ENCODE results near the gene RGPD3.
"Not testable (repeated sequence)": the region's sequence is repeated elsewhere in the genome, so short reads cannot be mapped to it uniquely, and the experiment has no call there.

Gene RGPD3

DNA sequence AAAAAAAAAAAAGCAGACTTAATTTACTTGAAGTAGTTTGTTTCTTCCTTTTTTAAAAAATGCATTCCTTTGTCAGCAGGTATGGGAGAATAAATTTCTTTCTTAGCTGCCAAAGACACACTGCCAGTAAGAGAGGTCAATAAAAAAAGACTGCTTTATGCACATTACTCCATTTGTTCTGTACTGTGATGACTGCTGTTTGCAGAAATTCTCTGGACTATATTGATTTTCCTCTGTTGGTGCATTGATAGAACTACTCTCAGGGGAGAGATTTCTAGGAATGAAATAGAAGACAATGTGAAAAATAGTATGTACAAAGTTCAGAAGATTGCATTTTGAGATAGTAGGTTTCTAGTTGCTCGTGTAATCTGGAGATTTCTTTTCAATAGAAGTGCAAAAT is 11.3 kb upstream of the RGPD3 start:
- not testable (repeated sequence) for DNase-seq

DNA sequence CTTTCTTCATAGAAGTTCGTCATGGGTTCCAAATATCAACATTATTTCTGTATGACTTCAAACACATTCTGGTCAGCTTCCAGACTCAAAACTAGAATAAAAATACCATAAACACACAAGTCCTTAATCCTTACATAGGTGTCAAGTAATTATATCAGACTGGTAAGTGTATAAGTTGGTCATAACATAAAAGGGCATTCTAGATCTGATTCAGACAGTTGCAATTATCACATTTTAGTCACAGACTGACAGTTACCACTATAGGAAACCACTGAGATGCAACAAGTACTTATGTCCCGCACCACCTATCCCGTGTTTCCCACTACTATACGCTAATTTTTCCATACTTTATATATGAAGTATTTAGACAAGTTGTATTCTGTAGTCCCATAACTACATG is 9.4 kb upstream of the RGPD3 start:
- DNase-seq: not testable (repeated sequence)

DNA sequence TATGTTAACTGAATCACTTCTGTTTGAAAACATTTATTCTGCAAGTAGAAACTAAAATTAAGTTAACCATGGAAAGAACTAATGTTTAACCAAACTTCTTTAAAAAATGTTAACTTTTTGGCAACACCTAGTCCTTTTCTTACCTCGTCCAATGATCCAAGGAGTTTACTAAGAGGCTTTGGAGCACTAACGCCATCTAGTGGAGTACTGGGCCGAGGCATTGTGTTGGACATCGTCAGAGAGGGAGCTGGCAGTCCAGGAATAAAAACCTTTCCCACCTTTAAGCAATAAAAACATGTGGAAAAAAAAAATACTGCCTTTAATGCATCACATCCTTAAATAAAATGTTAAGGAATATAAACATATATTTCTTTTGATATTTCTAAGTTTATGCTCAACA is 2.4 kb upstream of the RGPD3 start:
- DNase-seq: not testable (repeated sequence)

DNA sequence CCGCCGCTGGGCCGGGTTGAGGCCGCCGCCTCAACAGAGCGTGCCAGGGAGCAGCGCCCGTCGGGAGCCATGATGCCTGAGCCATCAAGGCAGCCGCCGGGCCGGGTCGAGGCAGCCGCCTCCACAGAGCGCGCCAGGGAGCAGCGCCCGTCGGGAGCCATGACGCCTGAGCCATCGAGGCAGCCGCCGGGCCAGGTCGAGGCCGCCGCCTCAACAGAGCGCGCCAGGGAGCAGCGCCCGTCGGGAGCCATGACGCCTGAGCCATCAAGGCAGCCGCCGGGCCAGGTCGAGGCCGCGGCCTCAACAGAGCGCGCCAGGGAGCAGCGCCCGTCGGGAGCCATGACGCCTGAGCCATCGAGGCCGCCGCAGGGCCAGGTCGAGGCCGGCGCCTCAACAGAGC is 697 bp downstream of the RGPD3 start:
- not testable (repeated sequence) for DNase-seq

DNA sequence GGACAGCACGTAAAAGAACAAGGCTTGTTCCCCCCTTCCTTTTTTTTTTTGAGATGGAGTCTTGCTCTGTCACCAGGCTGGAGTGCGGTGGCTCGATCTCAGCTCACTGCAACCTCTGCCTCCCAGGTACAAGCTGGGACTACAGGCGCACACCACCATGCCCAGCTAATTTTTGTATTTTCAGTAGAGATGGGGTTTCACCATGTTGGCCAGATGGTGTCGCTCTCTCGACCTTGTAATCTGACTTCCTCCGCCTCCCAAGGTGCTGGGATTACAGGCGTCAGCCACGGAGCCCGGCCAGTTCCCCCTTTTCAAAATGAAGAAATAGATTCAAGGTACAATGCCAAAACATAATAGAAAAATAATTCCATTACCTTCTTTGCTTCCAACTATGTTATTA is 6.3 kb downstream of the RGPD3 start:
- not testable (repeated sequence) for DNase-seq

DNA sequence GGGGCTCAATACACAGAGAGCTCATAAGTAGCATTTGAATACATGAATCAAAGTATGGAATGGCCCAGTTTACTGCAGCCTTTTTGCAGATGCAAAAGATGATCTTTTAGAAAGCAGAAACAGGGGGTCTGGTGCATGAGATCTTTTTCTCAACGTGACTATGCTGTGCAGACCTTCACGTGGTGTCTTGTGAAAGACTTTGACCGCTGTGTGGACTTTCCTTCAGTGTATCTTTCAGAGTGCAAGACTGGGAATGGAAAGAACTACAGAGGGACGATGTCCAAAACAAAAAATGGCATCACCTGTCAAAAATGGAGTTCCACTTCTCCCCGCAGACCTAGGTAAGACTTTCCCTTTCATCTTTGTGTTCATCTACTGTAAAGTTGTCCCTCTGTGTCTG is 77.5 kb downstream of the RGPD3 start:
- not testable (repeated sequence) for DNase-seq

DNA sequence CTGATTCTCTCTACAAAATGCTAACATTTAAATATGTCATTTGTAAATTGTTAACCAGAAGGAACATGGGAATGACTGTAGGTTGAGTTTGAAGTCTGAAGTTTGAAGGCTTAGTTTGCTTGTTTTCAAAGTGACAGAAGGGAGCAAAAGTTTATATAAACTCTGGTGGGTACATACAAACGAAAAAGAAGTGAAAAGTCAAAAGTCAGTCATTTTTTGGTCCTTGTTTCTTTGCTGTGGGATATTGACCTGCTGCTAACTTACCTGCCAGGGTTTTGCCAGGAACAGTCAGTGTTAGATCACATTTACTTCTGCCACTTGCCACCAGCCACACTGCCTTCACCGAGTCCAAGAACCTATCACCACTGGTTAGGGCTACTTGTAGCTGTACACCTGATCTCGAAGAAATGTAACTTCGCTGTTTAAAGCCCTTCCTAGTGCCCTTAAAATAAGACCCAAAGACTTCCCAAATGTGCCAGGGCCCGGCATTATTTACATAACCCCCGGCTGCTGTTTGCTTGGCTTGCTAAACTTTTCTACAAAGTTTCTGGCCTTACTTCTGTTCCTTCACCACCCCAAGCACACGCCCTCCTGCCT is 79.3 kb downstream of the RGPD3 start:
- not testable (repeated sequence) for DNase-seq

DNA sequence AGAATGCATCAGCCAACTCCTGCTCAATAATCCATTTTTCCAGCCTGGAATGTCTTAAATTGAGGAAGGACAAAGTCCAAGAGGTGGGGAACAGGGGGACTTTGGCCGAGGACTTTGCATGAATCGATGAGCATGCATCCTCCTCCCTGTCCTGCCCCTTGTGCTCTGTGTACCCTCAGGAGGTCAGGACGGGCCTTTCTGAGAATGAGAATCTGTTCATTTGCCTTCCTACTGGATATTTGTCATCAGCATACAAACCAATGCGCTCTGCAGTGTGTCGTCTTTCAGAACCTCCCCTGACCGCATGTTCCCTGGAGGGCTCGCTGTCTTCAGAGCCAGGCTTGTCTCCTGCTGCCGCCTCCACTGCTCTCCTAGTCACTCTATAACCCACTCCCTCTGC is 83.7 kb downstream of the RGPD3 start:
- DNase-seq: not testable (repeated sequence)

DNA sequence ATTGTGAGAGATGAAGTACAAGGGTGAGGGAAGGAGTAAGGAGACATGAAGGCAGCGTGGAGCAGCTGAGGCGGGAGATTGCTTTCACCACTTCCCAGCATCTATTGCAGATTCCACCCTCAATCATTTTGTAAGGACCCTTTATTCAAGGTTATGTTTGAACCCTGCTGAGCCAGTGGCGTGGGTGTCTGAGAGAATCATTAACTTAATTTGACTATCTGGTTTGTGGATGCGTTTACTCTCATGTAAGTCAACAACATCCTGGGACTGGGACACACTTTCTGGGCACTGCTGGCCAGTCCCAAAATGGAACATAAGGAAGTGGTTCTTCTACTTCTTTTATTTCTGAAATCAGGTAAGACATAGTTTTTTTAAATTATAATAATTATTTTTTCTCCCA is 86.3 kb downstream of the RGPD3 start:
- not testable (repeated sequence) for DNase-seq

DNA sequence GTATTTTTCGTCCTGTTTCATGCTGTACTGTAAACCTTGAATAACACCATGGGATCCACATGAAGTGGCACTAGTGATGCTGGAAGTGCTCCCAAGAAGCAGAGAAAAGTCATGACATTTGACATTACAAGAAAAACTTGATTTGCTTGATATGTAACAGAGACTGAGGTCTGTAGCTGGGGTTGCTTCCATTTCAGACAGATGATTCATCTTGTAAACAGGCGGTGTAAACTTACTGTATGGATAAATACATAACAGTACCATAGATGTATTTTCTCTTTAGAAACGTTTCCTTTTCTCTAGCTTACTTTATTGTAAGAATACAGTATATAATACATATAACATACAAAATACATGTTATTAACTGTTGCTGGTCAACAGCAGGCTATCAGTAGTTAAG is 88.6 kb downstream of the RGPD3 start:
- not testable (repeated sequence) for DNase-seq

DNA sequence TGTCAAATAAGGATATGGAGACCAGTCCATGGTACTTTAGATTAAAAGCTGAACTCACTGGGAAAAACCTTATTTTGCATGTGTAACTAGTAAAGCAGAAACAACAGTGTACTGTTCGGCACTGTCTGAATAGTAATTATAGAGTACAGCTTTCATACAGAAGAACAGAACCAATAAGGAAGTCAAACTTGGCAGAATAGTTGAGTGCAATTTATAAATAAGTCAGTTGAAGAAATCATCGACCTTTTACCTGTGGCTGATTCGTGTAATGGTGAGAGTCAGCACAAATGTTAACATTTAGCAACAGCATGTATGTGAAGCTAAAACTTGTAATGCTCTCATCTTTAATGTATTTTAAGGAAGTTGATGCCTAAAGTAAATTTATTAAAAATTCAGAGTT is 99.0 kb downstream of the RGPD3 start:
- not testable (repeated sequence) for DNase-seq

DNA sequence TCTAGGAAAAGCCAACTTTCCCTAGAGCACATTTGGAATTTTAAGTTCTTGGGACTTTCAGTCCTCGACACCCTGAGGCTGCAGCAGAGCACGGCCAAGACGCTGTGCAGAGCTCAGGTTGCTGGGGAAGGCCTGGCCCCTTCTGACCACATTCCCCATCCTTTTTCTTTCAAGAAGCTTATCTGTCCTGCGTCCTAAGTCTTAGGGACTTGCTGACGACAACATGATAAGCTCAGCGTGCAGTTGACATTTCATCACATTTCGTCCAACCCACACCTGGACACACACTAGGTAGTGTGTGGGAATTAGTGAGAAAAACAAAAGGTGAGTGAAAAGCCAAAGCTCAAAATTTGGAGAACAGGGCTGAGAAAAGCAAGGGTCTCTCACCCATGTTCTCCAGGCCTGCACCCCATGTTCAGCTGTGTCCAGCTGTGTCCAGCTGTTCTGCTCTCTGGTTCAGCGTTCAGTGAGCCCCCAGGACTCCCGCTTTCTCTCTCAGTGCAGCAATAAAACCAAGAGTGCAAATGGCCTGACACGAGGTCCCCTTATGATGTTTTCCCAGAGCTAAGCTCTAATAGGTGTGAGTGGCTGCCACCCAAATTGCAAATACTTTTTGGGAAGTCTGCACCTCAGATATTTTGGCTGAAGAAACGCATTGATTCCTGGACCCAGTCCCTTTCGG is 101.9 kb downstream of the RGPD3 start:
- no peak for DNase-seq

DNA sequence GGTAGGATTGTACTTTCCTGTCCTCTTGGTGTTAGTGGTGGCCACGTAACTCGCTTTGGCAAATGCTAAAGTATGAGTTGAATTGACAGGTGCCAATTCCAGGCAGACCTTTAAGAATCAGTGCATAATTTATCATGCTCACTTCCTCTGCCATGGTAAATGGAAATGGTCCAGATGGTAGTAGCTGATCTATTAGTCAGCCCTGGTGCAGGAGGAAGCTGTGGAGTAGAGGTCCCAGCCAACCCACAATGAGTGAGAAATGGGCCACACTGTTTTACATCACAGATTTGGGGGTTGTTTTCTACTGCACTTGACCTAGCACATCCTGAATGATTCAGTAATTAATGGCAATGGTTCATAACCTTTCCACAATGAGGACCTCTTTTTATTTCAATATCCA is 104.4 kb downstream of the RGPD3 start:
- DNase-seq: no peak

DNA sequence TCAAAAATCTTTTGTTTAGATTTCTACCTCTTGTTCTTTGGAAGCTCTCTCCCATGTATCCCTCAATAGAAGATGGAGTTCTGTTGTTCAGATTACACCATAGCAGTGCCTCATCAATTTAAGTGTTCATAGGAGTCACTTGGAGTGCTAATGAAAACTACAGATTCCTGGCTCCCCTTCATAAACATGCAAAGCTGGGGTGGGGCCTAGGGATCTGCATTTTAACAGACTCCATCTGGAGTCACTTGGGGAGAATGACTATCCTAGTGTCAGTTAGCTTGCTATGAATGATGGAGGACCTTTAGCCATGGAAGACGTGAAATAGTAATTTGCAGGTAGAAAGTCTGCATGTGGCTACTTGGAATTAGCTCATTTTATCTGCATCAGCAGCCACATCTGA is 105.4 kb downstream of the RGPD3 start:
- DNase-seq: no peak

DNA sequence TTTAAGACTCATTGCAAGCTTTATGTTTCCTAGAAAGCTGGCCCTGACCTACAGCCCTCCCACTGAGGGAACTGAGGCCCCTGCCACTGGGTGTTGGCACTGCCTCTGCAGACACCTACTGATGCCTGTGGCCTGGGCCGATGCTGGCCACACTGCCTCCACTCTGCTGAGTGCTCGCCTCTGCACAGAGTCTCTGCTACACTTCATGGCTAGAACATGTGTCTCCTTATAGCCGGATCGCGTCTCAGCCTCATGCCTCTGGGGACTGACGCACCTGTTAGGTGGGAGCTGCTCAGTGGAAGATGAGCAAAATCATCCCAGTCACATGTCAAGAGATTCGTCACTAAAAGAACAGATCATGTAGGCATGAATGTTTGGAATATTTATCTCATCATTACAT is 108.7 kb downstream of the RGPD3 start:
- no peak for DNase-seq

DNA sequence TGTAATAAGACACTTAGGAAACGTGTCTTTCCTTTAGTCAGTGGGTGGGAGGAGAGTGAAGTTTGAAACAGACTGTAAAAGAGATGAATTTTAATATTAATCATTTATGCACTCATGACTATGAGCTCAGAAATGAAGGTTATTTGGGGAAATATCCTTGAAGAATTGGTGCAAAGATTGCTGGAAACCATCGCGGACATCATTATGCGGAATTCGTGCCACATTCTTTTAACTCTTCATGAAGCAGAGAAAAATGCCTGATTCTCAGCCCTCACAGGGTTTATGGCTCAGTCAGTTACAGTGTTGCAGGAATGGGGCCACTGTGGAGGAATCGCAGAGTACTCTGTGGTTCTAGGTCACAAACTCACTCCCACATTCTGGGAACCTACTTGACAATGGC is 109.7 kb downstream of the RGPD3 start:
- DNase-seq: no peak

DNA sequence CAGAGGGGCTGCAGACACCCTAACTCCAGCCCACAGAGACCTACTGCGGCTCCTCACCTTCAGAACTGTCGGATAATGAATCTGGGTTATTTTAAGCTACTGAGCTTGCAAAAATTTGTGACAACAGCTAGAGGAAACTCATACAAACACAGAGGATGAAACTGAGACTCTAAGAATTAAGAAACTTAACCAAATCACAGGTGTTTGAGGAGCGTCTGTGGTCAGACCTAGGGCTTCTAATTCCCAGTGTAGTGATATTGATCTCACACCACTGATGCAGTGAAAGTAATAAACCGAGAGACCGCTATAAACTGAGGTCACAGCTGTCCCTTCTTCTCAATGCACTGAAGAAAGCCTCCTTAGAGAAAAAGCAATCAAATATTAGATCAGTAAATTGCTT is 110.1 kb downstream of the RGPD3 start:
- no peak for DNase-seq

DNA sequence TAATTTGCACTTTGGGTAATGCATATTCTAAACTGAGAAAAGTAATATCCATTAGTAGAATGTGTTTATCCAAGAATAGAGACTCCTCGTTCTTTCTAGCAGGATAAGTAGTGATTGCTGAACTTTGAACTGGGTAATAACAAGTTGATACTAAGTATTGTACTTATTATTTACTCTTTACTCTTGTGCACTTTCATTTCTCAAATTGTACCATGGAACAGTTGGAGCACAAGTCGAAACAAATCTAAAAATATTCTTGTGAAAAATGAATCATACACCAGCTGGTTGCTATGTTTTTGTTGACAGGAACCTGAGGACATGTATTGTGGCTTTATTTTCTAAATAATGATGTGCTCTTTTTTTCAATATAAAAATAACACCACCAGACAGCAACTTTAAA is 111.9 kb downstream of the RGPD3 start:
- DNase-seq: no peak

DNA sequence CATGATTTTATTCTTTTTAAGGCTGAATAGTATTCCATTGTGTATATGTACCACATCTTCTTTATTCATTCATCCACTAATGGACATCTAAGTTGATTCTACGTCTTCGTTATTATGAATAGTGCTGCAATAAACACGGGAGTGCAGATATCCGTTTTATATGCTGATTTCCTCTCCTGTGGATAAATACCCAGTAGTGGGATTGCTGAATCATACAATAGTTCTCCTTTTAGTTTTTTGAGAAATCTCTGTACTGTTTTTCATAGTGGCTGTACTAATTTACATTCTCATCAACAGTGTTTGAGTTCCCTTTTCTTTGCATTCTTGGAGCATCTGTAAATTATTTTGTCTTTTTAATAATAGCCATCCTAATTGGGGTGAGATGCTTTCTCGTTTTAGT is 114.5 kb downstream of the RGPD3 start:
- DNase-seq: no peak

DNA sequence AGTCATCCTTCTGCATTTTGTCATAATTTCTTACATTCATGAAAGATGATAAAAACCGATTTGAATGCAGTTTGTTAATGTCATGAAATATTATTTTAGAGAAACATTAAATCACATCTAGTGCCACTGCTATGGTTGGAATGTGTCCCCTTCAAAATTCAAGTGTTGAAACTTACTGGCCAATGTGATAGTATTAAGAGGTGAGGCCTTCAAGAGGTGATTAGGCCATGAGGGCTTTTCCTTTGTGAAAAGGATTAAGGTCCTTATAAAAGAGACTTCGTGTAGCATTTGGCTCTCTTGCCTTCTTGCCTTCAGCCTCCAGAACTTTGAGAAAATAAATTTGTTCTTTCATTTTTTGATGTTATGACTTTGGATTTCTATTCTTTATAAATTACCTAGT is 117.2 kb downstream of the RGPD3 start:
- DNase-seq: no peak

DNA sequence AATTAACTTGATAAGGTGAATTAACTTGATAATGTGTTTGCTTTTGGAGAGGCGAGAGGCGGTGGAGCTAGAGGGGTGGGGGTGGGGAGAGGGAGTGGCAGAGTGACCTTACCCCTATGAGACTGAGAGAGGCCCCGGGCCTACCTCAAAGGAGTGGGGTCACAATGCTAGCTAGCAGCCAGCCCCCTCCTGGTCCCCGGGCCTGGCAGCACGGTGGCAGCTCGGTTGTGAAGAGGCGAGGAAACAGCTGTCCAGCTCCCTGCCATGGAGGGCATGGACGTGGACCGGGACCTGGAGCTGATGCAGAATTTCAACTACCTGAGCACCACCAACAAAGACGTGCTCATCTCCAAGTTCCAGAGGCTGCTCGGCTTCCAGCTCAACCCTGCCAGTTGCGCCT is 123.9 kb downstream of the RGPD3 start:
- DNase-seq: no peak

DNA sequence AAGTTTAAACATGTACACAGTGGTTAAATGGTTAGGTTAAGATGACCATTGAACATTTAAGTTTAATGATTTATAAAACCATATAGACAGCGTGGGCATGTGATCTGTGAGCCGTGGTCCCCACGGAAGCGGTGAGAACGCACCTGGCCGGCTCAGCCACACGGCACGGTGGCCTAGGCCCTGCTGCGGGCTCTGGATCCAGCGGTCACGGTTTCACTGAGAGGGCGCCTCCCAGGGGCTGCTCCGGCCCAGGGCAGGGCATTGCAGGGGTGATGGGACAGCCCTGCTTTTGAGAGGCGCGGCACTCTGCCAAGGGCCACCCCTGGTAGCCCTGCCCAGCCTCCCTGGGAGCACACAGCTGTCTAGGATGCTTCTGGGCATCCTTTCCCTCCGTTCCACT is 124.9 kb downstream of the RGPD3 start:
- DNase-seq: no peak

DNA sequence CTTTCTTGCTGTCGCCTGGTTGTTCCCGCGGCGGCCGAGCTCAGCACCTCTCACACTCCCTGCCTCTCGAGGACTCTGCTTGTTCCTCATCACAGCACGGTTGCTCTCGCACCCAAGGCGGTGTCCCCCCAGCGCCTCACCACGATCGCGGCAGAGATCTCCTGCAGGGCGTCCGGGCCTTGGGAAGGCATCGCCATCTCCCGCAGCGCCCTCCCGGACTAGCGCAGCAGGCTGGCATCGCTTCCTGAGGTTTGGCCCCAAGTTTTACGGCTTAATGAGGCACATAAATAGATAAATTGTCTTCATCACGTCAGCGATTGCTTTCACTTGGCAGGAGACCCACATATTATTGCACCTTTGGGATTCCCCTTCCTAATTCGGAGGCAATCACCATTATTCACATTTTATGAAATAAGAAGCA is 125.4 kb downstream of the RGPD3 start:
- DNase-seq: no peak

DNA sequence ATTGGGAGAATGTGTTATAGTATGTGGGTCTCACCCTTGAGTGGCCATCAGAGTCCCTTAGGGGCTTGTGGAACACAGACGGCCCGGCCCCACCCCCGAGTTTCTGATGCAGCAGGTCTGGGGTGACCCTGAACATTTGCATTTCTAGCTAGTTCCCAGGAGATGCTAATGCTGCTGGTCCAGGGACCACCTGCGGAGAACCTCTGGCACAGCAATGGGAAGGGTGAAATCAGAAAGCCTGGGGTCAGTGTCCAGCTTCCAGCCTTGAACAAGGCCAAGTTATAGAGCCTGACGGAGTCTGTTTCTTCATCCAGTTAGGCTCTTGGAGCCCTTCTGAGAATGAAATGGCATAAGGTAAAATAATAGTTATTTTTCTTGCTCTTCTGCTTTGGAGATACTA is 126.5 kb downstream of the RGPD3 start:
- DNase-seq: no peak
